Neural crest cell (in vitro differentiated cells): ENCODE results near the gene ZFYVE9. TPM values are rescaled to one million over a fixed set of nuclear protein-coding genes. Genes with fewer than 3 reads are reported as not detected.

Experiments
- DNase-seq: peaks from one replicate; pipeline ENCODE4 v3.0.0; 2021; ENCODE audit warnings: low read depth, mixed read lengths, low spot score
- H3K27ac Mint-ChIP-seq: one replicate; pipeline ENCODE4 v1.8.0; 2021; ENCODE audit warnings: mild to moderate bottlenecking, mixed read lengths; ENCODE audit not compliant: unreplicated experiment
- H3K27me3 Mint-ChIP-seq: 2 replicates; pipeline ENCODE4 v1.8.0; 2021; ENCODE audit warnings: low read depth, mild to moderate bottlenecking, mixed read lengths
- H3K36me3 Mint-ChIP-seq: 2 replicates; pipeline ENCODE4 v1.8.0; 2021; ENCODE audit warnings: low read depth, mild to moderate bottlenecking, mixed read lengths
- H3K4me1 Mint-ChIP-seq: 2 replicates; pipeline ENCODE4 v1.8.0; 2021; ENCODE audit warnings: mixed read lengths
- H3K4me3 Mint-ChIP-seq: one replicate; pipeline ENCODE4 v1.8.0; 2021; ENCODE audit warnings: mild to moderate bottlenecking, mixed read lengths
- H3K9me3 Mint-ChIP-seq: 2 replicates; pipeline ENCODE4 v1.8.0; 2021; ENCODE audit warnings: mixed read lengths
- CTCF ChIP-seq: fragments of 200-600 bp; sonication (generic); conservative IDR thresholded peaks from 2 replicates; pipeline ENCODE4 v1.5.0; 2021; ENCODE audit warnings: antibody characterized with exemption, mild to moderate bottlenecking
- total RNA-seq: library from RNA; stranded (reverse); gene quantifications from 2 replicates; pipeline ENCODE4 v1.2.1, GENCODE V29; 2021

Gene ZFYVE9
- total RNA-seq, 1 donor from 2014 or later = 29.7 TPM

- no peak overlapping the region for H3K4me3 Mint-ChIP-seq
- no peaks in the 10 kb centered on the region for H3K4me1 Mint-ChIP-seq
- TF ChIP-seq CTCF = no peak
- H3K27ac Mint-ChIP-seq = no peak overlapping the region
- H3K9me3 Mint-ChIP-seq = no peaks in the 10 kb centered on the region
- DNase-seq = no peak
- peaks cover 4% of the 10 kb centered on the region for H3K36me3 Mint-ChIP-seq
- H3K27me3 Mint-ChIP-seq = no peaks in the 10 kb centered on the region
These were observed 190.5 kb downstream of the ZFYVE9 start for GRCh38 chr1:52332411-52332810.

- Mint-ChIP-seq H3K4me1 (no peaks in the 10 kb centered on the region), H3K9me3 (no peaks in the 10 kb centered on the region), H3K4me3 (no peak overlapping the region), H3K27ac (no peak overlapping the region), H3K27me3 (no peaks in the 10 kb centered on the region), H3K36me3 (peaks cover 7% of the 10 kb centered on the region)
- DNase-seq = no peak
- TF ChIP-seq CTCF = no peak
These were observed 193.1 kb downstream of the ZFYVE9 start for GRCh38 chr1:52334906-52335528.

GRCh38 chr1:52337439-52337838 is 195.6 kb downstream of the ZFYVE9 start:
- Mint-ChIP-seq H3K27ac (no peak overlapping the region), H3K4me3 (no peak overlapping the region), H3K4me1 (no peaks in the 10 kb centered on the region), H3K9me3 (no peaks in the 10 kb centered on the region), H3K36me3 (peaks cover 7% of the 10 kb centered on the region), H3K27me3 (no peaks in the 10 kb centered on the region)
- no peak for TF ChIP-seq CTCF
- no peak for DNase-seq

GRCh38 chr1:52341655-52342260 is 199.9 kb downstream of the ZFYVE9 start:
- no peaks in the 10 kb centered on the region for H3K4me1 Mint-ChIP-seq

GRCh38 chr1:52343979-52344378 is 202.1 kb downstream of the ZFYVE9 start:
- no peak for DNase-seq
- H3K27me3 Mint-ChIP-seq = no peaks in the 10 kb centered on the region
- no peak overlapping the region for H3K27ac Mint-ChIP-seq
- no peak overlapping the region for H3K4me3 Mint-ChIP-seq
- TF ChIP-seq CTCF = no peak
- H3K9me3 Mint-ChIP-seq = no peaks in the 10 kb centered on the region
- H3K4me1 Mint-ChIP-seq = peaks cover 6% of the 10 kb centered on the region
- H3K36me3 Mint-ChIP-seq = peaks cover 5% of the 10 kb centered on the region

More at GRCh38 chr1:52341655-52342260, 199.9 kb downstream of the ZFYVE9 start:
- TF ChIP-seq CTCF = no peak
- Mint-ChIP-seq H3K4me3 (no peak overlapping the region), H3K27me3 (no peaks in the 10 kb centered on the region), H3K27ac (no peak overlapping the region), H3K9me3 (no peaks in the 10 kb centered on the region), H3K36me3 (peaks cover 7% of the 10 kb centered on the region)
- no peak for DNase-seq
